GM19455 (cell line): Measurements from ENCODE around the gene RNF215.

Source experiments
- ATAC-seq: cut with Tn5 transposase; IDR thresholded peaks from one replicate; pipeline ENCODE4 v1.9.1; 2021; ENCODE audit not compliant: unreplicated experiment

RNF215 gene

GRCh38 chr22:30334646-30335045, 52.6 kb downstream of the RNF215 start:
- ATAC-seq, result no peak

GRCh38 chr22:30333707-30334087, 53.5 kb downstream of the RNF215 start:
- ATAC-seq, result no peak

- no peak for ATAC-seq
Observed at GRCh38 chr22:30332994-30333706, 54.1 kb downstream of the RNF215 start.

GRCh38 chr22:30332551-30332950, 54.7 kb downstream of the RNF215 start:
- no peak for ATAC-seq
